PC-3 (cell line): ENCODE data around the gene SP8.

Source experiments
- EZH2 ChIP-seq: fragments of 300-600 bp; sonication (generic); IDR thresholded peaks from one replicate; pipeline ENCODE4 v1.6.1; 2017; ENCODE audit warnings: antibody characterized with exemption, mild to moderate bottlenecking, low read length; ENCODE audit not compliant: unreplicated experiment
- TF ChIP-seq, protein P1 (sequence below): fragments of 300-600 bp; sonication (generic); conservative IDR thresholded peaks from 2 replicates; pipeline ENCODE4 v1.5.1; 2017; ENCODE audit warnings: antibody characterized with exemption, low read depth, mild to moderate bottlenecking, low read length

- TF ChIP-seq, protein P1, sequence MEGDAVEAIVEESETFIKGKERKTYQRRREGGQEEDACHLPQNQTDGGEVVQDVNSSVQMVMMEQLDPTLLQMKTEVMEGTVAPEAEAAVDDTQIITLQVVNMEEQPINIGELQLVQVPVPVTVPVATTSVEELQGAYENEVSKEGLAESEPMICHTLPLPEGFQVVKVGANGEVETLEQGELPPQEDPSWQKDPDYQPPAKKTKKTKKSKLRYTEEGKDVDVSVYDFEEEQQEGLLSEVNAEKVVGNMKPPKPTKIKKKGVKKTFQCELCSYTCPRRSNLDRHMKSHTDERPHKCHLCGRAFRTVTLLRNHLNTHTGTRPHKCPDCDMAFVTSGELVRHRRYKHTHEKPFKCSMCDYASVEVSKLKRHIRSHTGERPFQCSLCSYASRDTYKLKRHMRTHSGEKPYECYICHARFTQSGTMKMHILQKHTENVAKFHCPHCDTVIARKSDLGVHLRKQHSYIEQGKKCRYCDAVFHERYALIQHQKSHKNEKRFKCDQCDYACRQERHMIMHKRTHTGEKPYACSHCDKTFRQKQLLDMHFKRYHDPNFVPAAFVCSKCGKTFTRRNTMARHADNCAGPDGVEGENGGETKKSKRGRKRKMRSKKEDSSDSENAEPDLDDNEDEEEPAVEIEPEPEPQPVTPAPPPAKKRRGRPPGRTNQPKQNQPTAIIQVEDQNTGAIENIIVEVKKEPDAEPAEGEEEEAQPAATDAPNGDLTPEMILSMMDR, result no peak
- no peak for TF ChIP-seq EZH2
Observed at GRCh38 chr7:20738518-20739481, 47.9 kb downstream of the SP8 start.
